Stomach (tissue), 4 donors: ENCODE data around the gene UBE2I.

Experiments used
- EP300 ChIP-seq: sonication (generic); formaldehyde crosslinking; IDR thresholded peaks from one replicate; pipeline ENCODE4 v1.6.1; 2017; ENCODE audit warnings: antibody characterized with exemption
- POLR2A ChIP-seq, 4 donors: fragments of 450-650 bp; IDR thresholded peaks; one replicate each; pipeline ENCODE4 v1.6.1; 2016; ENCODE audit warnings: antibody characterized with exemption in 4 of 4, control low read depth in 2 of 4, mild to moderate bottlenecking in 1 of 4, moderate library complexity in 1 of 4
- POLR2AphosphoS5 ChIP-seq, 3 donors: sonication (generic); formaldehyde crosslinking; IDR thresholded peaks; one replicate each; pipeline ENCODE4 v1.6.1; 2016; ENCODE audit warnings: antibody characterized with exemption in 3 of 3
- TF ChIP-seq, protein P1 (sequence below), 7 experiments: fragments of 450-650 bp in 4 of 7; fragments of 200-600 bp in 3 of 7; sonication (generic) in 3 of 7; IDR thresholded peaks; one replicate each; pipeline ENCODE4 v1.5.1; 2016 to 2019; ENCODE audit warnings: antibody characterized with exemption in 7 of 7, control low read depth in 2 of 7, mild to moderate bottlenecking in 1 of 7

DNA sequence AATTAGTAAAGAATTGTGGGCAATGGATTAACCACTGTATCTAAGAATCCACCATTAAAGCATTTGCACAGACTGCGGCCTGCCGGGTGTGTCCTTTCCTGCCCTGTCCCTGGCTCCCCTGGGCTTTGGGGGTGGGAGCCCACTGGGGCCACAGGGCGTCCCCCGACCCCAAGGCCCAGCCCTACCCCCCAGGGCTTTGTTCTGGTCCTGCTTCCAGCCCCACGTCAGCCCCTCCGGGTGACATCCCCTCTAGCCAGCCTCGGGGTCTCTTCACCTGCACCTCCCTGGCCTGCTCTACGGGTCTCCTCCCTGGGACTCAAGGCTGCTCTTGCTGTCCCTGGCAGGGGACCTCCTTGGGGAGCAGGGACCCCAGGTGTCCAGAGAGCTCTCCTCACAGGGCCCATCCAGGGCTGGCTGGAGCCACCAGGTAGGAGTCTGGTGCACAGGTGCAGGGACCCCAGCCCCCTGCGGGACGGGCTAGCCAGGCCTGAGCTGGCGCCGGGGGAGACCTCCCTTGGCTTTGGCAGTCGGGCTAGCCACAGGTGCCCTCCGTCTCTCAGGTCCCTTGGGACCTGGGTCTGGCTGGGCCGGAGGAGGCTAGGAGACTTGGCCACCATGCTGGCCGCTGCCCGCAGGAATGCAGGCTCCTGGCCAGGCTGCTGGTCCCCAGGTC, 17.6 kb downstream of the UBE2I start:
- TF ChIP-seq, protein P1, sequence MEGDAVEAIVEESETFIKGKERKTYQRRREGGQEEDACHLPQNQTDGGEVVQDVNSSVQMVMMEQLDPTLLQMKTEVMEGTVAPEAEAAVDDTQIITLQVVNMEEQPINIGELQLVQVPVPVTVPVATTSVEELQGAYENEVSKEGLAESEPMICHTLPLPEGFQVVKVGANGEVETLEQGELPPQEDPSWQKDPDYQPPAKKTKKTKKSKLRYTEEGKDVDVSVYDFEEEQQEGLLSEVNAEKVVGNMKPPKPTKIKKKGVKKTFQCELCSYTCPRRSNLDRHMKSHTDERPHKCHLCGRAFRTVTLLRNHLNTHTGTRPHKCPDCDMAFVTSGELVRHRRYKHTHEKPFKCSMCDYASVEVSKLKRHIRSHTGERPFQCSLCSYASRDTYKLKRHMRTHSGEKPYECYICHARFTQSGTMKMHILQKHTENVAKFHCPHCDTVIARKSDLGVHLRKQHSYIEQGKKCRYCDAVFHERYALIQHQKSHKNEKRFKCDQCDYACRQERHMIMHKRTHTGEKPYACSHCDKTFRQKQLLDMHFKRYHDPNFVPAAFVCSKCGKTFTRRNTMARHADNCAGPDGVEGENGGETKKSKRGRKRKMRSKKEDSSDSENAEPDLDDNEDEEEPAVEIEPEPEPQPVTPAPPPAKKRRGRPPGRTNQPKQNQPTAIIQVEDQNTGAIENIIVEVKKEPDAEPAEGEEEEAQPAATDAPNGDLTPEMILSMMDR (IDR thresholded peaks at IDR 0.05): no peak
- TF ChIP-seq POLR2AphosphoS5 (IDR thresholded peaks at IDR 0.05) (no peak), POLR2A (IDR thresholded peaks at IDR 0.05) (no peak), EP300 (no peak)
